ENCODE data around the gene UQCR10.
"Not testable (repeated sequence)": the region's sequence is repeated elsewhere in the genome, so short reads cannot be mapped to it uniquely, and the experiment has no call there.

Gene UQCR10

GRCh38 chr22:29751669-29752068, 15.5 kb upstream of the UQCR10 start:
- TF ChIP-seq CTCF (IDR thresholded peaks at IDR 0.05): no peak
- H3K4me1 ChIP-seq: no peaks in the 10 kb centered on the region
- H2AFZ ChIP-seq: no peak overlapping the region
- no peaks in the 10 kb centered on the region for H3K79me2 ChIP-seq
- H3K27ac ChIP-seq: no peak overlapping the region
- H3K36me3 ChIP-seq (ENCODE audit: control insufficient read depth, insufficient read depth, low read length): no peaks in the 10 kb centered on the region
- H3K9ac ChIP-seq: no peak overlapping the region
- H3K4me2 ChIP-seq (ENCODE audit: low read length): no peak overlapping the region
- no peaks in the 10 kb centered on the region for H3K27me3 ChIP-seq (ENCODE audit: control insufficient read depth, insufficient read depth, low read length)
- no peak overlapping the region for H3K4me3 ChIP-seq (ENCODE audit: low read depth, low read length)
- no peaks in the 10 kb centered on the region for H3K9me3 ChIP-seq (ENCODE audit: control insufficient read depth, low read length)

GRCh38 chr22:29753808-29754657, 13.1 kb upstream of the UQCR10 start:
- Histone ChIP-seq H3K4me2 (ENCODE audit: low read length) (no peak overlapping the region), H2AFZ (no peak overlapping the region), H3K27ac (no peak overlapping the region), H3K9me3 (ENCODE audit: control insufficient read depth, low read length) (no peaks in the 10 kb centered on the region), H3K9ac (no peak overlapping the region), H3K36me3 (ENCODE audit: control insufficient read depth, insufficient read depth, low read length) (no peaks in the 10 kb centered on the region), H3K4me3 (ENCODE audit: low read depth, low read length) (no peak overlapping the region), H3K4me1 (no peaks in the 10 kb centered on the region), H3K27me3 (ENCODE audit: control insufficient read depth, insufficient read depth, low read length) (no peaks in the 10 kb centered on the region), H3K79me2 (no peaks in the 10 kb centered on the region)
- no peak for TF ChIP-seq CTCF (IDR thresholded peaks at IDR 0.05)

GRCh38 chr22:29754658-29755395, 12.3 kb upstream of the UQCR10 start:
- H3K27ac ChIP-seq: not testable (repeated sequence)

GRCh38 chr22:29755889-29756288, 11.3 kb upstream of the UQCR10 start:
- no peaks in the 10 kb centered on the region for H3K36me3 ChIP-seq (ENCODE audit: control insufficient read depth, insufficient read depth, low read length)
- H3K27me3 ChIP-seq (ENCODE audit: control insufficient read depth, insufficient read depth, low read length): no peaks in the 10 kb centered on the region
- no peaks in the 10 kb centered on the region for H3K9me3 ChIP-seq (ENCODE audit: control insufficient read depth, low read length)
- no peak overlapping the region for H3K9ac ChIP-seq
- no peak overlapping the region for H3K4me2 ChIP-seq (ENCODE audit: low read length)
- H2AFZ ChIP-seq: no peak overlapping the region
- peaks cover 4% of the 10 kb centered on the region for H3K79me2 ChIP-seq
- no peak overlapping the region for H3K4me3 ChIP-seq (ENCODE audit: low read depth, low read length)
- no peak for TF ChIP-seq CTCF (IDR thresholded peaks at IDR 0.05)
- H3K4me1 ChIP-seq: no peaks in the 10 kb centered on the region
- H3K27ac ChIP-seq: no peak overlapping the region

More at GRCh38 chr22:29754658-29755395, 12.3 kb upstream of the UQCR10 start:
- H3K36me3 ChIP-seq (ENCODE audit: control insufficient read depth, insufficient read depth, low read length); H2AFZ ChIP-seq; H3K4me2 ChIP-seq (ENCODE audit: low read length); H3K9me3 ChIP-seq (ENCODE audit: control insufficient read depth, low read length); H3K4me3 ChIP-seq (ENCODE audit: low read depth, low read length); H3K4me1 ChIP-seq; H3K79me2 ChIP-seq; H3K27me3 ChIP-seq (ENCODE audit: control insufficient read depth, insufficient read depth, low read length); H3K9ac ChIP-seq: not testable (repeated sequence)

- no peak overlapping the region for H2AFZ ChIP-seq
- no peak overlapping the region for H3K9ac ChIP-seq
- H3K4me2 ChIP-seq (ENCODE audit: low read length): no peak overlapping the region
- H3K27me3 ChIP-seq (ENCODE audit: control insufficient read depth, insufficient read depth, low read length): no peaks in the 10 kb centered on the region
- no peaks in the 10 kb centered on the region for H3K9me3 ChIP-seq (ENCODE audit: control insufficient read depth, low read length)
- H3K36me3 ChIP-seq (ENCODE audit: control insufficient read depth, insufficient read depth, low read length): no peaks in the 10 kb centered on the region
- H3K4me1 ChIP-seq: no peaks in the 10 kb centered on the region
- H3K4me3 ChIP-seq (ENCODE audit: low read depth, low read length): no peak overlapping the region
- H3K79me2 ChIP-seq: peaks cover 5% of the 10 kb centered on the region
- TF ChIP-seq CTCF (IDR thresholded peaks at IDR 0.05): no peak
- no peak overlapping the region for H3K27ac ChIP-seq
Observed at GRCh38 chr22:29756341-29756740, 10.8 kb upstream of the UQCR10 start.
